HG02981 (cell line): ENCODE measurements around the gene YY1.
A peak's percentile ranks its signal among the peaks of the same experiment; 100 is the strongest.
"Not testable (repeated sequence)": the region's sequence is repeated elsewhere in the genome, so short reads cannot be mapped to it uniquely, and the experiment has no call there.

Experiments
- ATAC-seq: cut with Tn5 transposase; IDR thresholded peaks from one replicate; pipeline ENCODE4 v1.9.1; 2021; ENCODE audit warnings: mild to moderate bottlenecking, moderate library complexity; ENCODE audit not compliant: unreplicated experiment

YY1 gene

DNA sequence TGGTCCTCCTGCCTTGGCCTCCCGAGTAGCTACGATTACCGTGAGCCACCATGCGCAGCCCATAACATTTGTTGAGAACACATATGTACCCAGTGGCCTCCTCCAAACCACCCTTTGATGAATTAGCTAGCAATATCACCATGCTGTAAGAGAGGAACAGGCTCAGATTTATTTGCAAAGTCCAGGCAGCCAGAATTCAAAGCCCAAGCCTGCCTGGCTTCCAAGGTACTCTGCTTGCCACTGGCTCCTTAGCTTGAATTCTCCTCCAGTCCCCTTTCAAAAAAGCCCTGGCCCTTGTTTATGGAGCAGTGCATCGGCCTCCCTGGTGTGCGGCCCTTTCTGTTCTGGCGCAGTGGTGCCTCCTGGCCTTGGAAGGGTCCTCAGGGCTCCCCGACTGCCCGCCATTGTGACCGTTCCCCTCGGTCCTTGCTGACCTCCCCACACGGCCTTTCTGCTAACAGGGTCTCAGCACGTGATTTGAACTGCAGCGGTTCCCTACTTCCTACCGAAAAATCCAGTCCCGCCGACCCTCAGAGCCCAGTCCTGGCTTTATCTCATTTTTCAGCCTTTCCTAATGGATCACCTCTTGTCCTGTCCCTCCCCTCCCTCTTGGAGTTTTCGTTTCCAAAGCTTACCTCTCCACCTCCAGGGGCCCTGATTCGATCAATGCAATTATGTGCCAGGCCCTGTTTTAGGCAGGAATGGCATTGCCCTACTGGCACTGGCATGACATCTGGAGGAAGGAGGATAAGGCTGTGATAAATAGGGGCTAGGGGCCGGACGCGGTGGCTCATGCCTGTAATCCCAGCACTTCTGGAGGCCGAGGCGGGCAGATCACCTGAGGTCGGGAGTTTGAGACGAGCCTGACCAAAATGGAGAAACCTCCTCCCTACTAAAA, 45.3 kb downstream of the YY1 start:
- no peak for ATAC-seq

DNA sequence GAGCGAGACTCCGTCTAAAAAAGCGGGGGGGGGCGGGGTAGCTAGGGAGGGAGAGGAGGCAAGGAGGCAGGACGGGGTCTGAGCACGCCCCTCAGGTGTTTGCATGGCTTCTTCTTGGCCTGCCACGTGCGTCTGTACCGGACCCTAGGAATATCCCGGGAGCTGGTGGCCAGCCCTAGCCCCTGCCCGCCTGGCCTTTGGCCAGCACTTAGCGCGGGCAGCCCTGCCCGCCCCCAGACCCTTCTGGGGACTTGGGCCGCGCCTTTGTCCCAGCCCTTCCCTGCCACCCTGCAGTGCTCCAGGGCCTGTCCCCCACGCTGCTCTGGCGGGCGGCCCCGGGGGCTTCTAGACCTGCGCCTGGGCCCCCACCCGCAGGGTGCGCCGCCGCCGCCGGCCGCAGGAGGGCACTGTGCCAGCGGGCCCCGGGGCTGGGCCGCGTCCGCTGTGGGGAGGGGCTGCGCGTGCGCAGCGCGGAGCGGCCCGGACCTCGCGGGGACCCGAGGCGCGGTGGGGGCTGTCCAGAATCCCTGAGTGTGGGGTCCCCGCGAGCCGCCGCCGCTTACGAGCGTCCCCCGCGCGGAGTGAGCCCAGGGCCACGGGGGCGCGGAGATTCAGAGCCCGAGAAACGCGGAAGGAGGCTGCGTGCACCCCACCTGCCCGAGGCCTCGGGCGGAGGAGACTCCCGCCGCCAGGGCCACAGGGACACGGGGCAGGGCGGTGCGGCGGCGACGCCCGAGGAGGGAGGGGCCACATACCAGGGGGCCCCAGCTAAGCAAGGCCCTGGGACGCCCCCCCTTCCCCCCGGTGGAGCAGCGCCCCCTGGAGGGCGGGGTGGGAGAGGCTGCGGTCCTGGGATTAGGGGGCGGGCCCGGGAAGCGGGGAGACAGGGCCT, 46.3 kb downstream of the YY1 start:
- peak; percentile 83 for ATAC-seq

DNA sequence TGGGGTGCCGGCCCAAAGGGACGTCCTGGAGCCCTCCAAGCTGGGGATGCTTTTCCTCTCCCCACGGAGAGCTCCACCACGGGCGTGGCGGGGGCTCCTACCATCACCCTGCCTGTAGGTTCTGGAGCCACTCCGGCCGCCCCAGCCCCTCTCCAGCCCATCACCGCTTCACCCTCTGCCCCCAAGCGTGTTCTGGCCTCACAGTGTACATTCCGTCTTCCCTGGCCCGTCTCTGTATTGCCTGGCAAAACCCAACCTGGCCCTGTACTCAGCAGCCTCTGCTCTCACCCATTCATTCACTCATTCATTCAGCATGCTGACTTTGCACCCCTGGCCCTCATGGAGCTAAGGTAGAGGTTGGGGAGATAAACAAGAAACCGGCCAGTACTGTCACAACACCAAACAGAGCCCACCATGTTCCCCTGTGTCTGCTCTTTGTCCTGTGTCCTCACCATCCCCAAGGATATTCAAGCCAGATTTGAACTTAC, 47.0 kb downstream of the YY1 start:
- ATAC-seq = no peak

DNA sequence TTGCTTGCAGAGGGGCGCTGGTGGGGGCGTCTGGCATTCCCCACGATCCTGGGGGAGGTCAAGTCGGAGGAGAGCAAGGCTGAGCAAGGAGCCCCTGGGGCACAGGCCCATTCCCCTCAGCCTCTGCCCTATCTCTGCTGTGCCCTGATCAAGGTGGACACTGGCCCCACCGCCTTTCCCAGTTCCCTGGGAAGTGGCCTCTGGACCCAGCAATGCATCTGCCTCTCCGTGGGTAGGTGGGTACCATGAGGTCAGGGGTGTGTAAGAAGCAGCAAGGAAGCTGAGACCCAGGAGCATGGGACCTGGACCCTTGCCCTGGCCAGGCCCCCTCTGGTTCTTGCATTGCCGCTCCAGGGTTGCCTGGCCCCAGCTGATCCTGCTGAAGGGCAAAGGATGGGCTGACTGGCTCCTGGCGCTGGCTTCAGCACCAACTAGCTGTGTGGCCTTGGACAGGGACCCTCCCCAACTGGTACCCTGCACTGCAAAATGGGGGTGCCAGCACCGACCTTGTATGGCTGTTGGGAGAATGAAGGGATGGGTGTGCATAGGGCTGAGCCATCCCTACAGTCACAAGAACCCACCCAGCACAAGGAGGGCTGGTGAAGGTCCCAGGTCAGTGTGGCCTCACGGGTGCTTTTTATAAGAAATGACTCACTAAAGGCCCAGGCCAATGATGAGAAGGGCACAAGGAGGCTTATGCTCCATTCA, 47.7 kb downstream of the YY1 start:
- no peak for ATAC-seq

DNA sequence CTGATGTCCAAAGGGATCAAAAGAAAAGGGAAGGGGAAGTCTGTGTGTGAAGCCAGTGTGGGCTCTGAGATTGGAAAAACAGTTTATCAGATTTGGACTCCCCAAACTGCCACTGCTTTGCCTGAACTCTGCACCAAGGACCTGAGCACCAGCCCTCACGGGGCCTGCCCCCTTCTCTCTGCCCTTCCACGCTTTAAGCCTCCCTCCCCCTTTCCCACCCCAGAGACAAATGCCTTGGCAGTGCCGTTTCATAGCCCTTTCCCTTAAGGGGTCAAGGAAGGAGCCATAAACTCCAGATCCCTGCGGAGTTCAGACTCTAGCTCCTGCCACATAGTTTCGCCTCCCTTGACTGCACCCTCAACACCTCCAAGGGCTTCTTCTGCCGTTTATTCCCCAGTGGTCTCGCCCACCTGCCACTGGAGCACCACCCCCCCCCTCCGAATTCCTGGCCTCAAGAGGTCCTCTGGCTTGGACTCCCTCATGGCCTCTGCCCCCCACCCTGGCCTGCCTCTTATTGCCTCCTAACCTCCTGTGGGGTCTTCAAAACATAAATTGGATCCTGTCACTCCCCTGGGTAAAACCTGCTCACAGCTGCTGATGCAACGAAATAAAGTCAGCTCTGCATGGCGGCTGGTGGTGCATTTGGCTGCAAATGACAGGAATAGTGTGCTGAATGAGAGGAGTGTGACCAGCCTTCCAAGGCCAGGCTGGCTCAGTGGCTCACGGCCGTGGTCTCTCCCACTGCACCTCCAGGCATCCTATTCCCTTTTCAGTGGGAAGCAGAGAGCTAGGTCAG, 48.5 kb downstream of the YY1 start:
- ATAC-seq = no peak

DNA sequence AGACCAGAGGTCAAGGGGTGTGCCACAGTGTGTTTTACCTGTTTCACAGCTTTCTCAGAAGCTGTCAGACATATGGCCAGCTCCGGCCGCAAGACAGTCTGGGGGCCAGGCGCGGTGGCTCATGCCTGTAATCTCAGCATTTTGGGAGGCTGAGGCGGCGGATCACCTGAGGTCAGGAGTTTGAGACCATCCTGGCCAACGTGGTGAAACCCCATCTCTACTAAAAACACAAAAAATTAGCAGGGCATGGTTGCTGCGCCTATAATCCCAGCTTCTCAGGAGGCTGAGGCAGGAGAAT, 49.0 kb downstream of the YY1 start:
- ATAC-seq = not testable (repeated sequence)

DNA sequence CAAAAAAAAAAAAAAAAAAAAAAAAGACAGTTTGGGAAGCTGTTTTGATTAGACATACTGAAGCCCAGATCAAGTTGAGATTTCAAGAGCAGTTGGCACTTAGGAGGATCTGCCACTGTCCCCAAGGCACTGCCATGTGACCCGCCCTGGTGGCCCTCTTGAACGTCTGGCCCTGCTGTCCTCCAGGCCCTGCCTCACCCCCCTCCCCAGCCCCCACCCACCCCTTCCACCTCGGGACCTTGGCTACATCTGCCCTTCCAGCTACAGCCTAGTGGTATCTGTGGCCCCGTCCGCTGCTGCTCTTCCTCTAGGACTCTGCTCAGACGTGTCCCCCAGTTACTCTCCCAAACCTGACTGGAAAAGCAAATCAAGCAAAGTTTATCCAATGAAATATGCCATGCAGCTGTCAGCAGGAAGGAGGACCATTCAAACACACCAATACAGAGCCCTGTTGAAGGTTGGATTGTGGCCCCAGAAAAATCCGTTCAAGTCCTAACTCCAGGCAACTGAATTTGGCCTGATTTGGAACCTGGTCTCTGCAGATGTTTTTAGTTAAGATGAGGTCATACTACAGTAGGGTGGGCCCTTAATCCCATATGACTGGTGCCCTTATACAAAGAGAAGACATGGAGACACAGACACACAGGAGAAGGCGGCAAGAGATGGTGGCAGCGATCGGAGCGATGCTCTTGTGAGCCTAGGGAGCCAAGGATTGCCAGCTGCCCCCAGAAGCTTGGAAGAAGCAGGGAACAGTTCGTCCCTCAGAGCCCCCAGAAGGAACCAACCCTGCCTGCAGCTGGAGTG, 49.6 kb downstream of the YY1 start:
- ATAC-seq = no peak

DNA sequence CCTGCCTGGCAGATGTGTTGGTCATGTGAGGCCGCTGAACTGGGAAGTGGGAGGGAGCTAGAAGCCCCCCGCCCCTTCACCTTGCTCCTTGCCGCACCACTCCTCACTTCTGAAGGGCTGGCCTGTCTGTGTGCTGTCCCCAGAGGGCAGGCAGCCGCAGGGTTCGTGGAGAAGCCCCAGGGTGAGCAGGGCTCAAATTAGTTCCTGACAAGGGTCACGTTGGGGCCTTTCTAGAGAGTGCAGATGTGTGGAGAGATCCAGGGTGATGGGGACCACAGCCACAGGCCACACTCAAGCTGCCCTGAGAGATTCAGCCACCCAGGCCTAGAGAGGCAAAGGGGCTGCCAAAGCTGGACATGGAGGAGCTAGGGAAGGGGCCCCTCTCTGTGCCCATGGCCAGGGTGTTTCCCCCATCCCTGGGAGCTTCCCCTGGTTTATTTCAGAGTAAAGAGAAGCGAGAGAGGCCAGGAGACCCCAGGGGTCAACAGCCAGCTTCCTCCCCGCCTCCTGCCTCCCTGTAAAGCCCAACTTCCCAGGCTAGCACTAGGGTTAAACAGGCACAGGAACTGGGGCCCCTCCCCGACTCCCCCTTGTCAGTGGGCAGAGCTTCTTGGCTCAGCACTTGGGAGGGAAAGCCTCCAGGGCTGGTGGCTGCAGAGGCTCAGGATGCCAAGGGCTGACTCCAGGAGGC, 51.1 kb downstream of the YY1 start:
- ATAC-seq = no peak

DNA sequence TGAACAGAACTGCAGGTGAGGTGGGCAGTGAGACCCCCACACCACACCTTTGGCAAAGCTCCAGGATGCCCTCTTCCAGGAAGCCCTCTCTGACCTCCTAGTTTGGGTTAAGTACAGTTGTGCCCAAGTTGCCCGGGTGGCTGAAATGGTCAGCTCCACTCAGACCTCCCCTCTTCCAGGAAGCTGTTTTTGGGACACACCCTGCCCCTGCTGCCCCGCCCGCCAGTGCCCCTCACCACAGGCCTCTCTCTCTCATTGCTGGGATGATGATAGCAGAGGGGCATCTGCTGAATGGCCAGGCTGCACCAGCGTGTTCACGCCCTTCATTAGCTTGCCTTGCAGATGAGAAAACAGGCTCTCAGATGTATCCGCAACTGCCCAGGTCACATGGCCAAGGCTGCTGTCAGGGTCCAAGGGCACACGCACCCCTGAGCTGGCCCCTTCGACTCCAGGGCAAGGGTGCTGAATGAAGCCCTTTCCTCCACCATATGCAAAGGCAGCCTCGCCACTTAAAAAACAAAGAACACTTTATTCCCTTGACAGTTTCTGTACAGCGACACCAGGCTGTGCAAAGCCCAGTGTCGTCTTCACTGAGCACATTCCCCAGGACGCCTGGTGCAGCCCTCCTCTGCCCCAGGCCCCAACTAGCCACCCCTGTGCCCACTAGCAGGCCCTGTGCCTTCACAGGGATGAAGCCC, 51.8 kb downstream of the YY1 start:
- no peak for ATAC-seq

DNA sequence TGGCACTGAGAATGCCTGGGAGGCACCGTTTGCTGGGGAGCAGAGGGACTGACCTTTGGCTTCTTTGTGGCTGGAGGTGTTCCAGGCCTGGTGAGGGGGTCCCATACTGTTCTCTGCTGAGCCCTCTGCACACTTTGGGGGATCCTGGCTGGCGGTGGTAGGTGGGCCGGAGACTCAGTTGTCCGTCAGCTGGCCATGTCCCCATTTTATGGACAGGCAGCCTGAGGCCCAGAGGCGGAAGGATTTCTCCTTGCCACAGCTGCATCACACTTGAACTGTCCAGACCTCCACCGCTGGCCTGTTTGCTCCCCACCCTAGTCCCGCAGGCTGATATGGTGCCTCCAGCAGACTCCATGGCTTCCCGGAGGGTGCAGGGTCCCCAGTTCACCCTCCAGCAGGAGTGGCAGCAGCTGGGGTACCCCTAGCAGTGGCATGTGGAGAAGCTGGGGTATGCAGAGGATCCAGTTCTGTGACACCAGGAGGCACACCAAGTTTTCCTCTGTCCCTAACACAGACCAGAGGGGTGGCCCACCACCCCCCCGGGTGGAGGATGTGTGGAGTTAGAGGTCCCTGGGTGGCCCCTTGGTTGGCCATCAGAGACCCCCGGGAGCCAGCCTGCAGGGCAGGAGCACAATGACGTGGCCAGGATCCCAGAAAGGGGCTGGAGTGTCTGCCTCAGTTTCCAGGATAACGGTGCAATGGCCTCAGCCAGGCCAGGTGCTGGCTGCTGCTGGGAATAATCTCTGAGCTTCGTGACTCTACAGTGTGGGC, 52.5 kb downstream of the YY1 start:
- ATAC-seq = no peak

DNA sequence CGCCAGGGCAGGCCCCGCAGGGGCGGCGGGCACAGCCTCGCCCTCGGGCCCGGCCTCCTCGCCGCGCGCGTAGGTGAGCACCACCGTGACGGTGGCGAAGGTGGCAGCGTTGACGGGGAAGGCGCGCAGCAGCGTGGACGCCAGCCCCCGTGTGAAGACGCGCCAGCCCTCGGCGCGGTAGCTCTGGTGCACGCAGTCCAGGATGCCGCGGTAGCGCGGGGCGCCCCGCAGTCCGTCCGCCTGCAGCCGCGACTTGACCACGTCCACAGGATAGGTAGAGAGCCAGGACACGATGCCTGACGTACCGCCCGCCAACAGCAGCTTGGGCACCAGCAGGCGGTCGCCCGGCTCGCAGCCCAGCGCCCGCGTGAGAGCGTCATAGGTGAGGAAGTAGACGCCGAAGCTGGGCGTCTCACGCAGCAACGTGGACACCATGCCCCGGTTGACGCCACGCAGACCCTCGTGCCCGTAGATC, 53.4 kb downstream of the YY1 start:
- ATAC-seq = no peak

DNA sequence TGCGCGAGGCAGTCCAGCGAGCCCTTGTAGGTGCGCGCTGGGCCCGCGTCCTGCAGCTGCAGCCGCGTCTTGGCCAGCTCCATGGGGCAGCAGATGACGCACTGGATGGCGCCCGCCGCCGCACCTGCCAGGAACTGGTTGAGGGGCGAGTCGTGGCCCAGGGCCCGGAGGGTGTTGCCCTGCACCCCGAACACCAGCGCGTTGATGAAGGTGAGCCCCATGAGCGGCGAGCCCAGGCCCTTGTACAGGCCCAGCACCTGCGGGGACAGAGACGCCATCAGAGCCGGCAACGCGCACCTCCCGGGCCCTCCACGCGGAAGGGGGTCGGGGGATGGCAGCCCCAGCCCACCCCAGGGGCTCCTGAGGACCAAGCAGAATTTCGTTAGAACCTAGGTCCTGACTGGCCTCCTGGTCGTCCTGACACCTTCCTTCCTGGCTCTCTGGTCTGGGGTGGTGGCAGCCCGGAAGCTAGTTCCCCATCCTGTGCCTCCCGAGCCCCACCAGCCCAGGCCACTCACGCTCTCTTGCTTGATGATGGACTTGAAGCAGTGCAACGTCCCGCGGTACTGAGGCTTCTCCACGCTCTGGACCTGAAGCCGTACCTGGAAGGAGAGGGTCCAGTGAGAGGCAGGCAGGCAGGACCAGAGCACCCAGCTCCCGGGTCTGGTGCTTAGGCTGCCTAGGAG, 54.0 kb downstream of the YY1 start:
- ATAC-seq = no peak

DNA sequence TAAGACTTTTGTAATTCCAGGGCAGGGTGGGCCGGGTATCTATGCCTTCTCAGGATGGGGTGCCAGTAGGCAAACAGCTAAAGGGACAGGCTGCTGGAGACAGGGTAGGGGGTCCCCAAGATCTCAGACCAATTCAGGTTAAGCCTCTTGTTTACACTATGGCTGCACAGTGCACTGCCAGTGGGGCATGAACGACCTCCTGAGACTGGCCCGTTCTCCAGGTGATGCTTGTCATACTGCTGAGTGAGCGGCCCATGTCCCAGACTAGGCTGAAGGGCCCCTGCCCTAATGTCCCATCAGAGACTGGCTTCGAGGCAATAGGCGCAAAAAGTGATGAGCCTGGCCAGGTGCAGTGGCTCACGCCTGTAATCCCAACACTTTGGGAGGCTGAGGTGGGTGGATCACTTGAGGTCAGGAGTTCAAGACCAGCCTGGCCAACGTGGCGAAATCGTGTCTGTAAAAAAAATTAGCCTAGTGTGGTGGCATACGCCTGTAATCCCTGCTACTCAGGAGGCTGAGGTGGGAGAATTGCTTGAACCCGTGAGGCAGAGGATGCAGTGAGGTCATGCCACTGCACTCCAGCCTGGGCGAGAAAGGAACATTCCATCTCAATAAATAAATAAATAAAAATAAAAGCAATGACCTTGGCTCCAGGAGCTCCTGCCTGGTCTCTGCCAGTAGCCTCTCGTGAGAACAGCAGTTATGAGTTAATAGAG, 54.7 kb downstream of the YY1 start:
- no peak for ATAC-seq

DNA sequence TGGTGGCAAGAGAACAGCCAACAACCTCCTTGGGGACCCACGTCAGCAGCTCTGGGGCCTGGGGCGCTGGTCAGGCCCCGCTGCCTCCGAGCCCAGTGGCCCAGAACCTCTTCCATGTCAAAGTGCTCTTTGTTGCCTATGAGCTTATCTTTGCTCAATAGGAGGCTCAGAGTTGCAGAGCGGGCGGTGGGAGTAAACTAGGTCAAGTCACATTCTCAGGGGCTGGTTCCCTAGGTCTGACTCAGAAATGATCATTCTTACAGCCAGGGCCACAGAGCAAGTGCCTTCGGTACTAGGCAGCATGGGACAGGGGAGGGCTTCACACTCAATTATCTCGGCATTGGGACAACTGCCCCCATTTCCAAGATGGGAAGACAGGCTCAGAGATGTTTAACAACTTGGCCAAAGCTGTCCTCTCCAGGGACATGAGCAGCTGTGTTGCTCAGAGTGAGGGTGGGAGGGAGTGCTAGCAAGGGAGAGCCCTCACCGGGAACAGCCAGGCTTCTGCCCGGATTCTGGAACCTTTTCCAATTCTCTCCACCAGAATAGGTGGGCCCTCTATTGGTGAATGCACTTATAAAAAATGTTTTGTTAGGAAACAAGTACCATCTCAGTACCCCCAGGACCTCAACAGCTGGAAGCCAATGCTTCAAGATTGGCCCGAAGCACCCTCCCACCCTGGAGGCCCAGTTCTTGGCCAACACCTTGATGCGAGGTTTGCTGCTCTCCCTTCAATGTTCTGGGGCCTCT, 55.4 kb downstream of the YY1 start:
- ATAC-seq = no peak

DNA sequence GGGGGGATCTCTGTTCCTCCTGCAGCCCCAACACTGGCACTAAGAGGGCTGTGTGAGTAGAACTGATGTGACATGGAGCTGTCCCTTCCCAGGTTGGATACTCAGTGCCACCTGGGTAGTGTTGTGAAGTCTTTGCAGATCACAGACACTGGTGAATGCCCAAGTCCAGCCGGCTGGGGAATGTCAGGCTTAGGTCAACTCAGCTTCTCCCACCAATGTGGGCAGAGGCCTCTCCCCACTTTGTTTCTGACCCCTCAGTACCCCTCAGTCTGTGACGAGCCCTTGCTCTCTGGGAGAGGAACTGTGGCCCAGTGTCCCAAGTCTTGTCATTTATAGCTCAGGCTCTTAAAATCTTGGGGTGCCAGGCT, 56.0 kb downstream of the YY1 start:
- ATAC-seq = no peak
